GM12872 (cell line): ENCODE data around the gene PANK3.

ENCODE experiments used
- CTCF ChIP-seq: IDR thresholded peaks from 3 replicates; pipeline ENCODE4 v1.5.1; 2011; ENCODE audit warnings: low read depth, mild to moderate bottlenecking, low read length, moderate library complexity; ENCODE audit not compliant: insufficient read depth

PANK3 gene

GRCh38 chr5:168557389-168557788 lies 21.8 kb downstream of the PANK3 start:
- no peak for TF ChIP-seq CTCF

GRCh38 chr5:168553377-168554130 lies 25.6 kb downstream of the PANK3 start:
- TF ChIP-seq CTCF, result no peak

- TF ChIP-seq CTCF, result no peak
Measured at GRCh38 chr5:168552146-168552545, 27.0 kb downstream of the PANK3 start.

GRCh38 chr5:168550656-168551055 lies 28.5 kb downstream of the PANK3 start:
- TF ChIP-seq CTCF, result no peak

- TF ChIP-seq CTCF, result no peak
Measured at GRCh38 chr5:168549554-168549953, 29.6 kb downstream of the PANK3 start.

GRCh38 chr5:168537176-168537575 lies 42.0 kb downstream of the PANK3 start:
- TF ChIP-seq CTCF, result no peak

- no peak for TF ChIP-seq CTCF
Measured at GRCh38 chr5:168531987-168532864, 46.9 kb downstream of the PANK3 start.
